ENCODE measurements around the gene SGCA. TPM values are rescaled to one million over a fixed set of nuclear protein-coding genes. Genes with fewer than 3 reads are reported as not detected.

Gene SGCA
- total and polyA plus RNA-seq, 2 of the 13 experiments (the other 11 are each of a cell fraction or from before 2014, with no cell fraction given) = not detected

DNA sequence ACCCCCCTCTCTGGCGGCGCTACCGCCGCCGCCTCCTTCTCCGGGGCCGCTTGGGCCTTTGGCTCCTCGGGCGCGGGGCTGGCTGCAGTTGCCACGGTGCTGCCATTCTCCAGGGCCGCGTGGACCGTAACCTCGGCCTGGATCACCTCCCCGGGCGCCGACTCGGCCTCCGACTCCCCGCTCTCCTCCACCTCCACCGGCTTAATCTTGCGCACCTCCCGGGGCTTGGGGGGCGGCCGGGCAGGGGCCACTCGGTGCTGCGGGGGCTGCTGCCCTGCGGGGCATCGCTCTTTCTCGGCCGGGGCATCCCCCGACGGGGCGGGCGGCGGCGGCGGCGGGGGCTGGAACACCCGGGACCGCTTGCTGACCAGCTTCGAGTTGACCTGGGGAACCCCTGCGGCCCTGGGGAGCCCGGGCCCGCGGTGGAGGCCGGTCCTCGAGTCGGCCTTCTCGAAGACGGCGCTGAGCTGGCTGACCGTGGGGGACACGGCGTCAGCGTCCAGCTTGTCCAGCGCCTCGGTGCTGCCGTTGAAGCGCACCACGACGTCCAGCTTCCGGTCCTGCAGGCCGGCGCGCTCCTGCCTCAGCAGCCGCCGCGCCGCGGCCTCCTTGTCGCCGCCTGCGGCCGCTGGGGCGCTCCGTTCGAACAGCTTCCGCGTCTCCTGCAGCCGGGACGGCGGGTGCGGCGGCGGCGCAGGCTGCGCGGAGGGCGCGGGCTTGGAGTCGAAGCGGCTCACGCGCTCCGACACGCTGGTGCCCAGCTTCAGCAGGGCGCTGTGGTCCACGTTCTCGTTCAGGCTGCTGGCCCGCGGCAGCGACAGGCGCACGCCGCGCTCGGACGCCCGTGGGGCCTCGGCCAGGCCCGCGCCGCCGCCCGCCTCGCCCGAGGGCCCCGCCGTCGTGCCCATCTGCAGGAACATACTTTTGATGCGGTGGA is 16.1 kb upstream of the SGCA start (continued):
- TF ChIP-seq KDM5A (IDR thresholded peaks at IDR 0.05; ENCODE audit: borderline replicate concordance, low read length) (no peak), MED13 (CRISPR knock-in tag; IDR thresholded peaks at IDR 0.05) (no peak), ADNP (CRISPR knock-in tag; IDR thresholded peaks at IDR 0.05) (peak; percentile 23; the same call in 1 of the 2 replicates), CBFB (CRISPR knock-in tag; IDR thresholded peaks at IDR 0.05) (peak; percentile 14; the same call in 1 of the 2 replicates), RAD51 (IDR thresholded peaks at IDR 0.05; ENCODE audit: borderline replicate concordance) (no peak), REL (CRISPR knock-in tag; conservative IDR thresholded peaks at IDR 0.05) (peak; percentile 22; the same call in 1 of the 2 replicates), ZBTB7B (CRISPR knock-in tag; IDR thresholded peaks at IDR 0.05) (no peak), ZNF20 (CRISPR knock-in tag; IDR thresholded peaks at IDR 0.05) (no peak), ZSCAN20 (CRISPR knock-in tag; IDR thresholded peaks at IDR 0.05; ENCODE audit: borderline replicate concordance) (no peak), ZIK1 (CRISPR knock-in tag; IDR thresholded peaks at IDR 0.05; ENCODE audit: borderline replicate concordance, low read depth) (peak; percentile 88; the same call in 1 of the 2 replicates), GATAD2A (CRISPR knock-in tag; IDR thresholded peaks at IDR 0.05) (no peak), SALL2 (CRISPR knock-in tag; IDR thresholded peaks at IDR 0.05) (peak; percentile 70; the same call in 1 of the 2 replicates), YEATS2 (CRISPR knock-in tag; IDR thresholded peaks at IDR 0.05; ENCODE audit: borderline replicate concordance) (no peak)
- TF ChIP-seq, protein P1, sequence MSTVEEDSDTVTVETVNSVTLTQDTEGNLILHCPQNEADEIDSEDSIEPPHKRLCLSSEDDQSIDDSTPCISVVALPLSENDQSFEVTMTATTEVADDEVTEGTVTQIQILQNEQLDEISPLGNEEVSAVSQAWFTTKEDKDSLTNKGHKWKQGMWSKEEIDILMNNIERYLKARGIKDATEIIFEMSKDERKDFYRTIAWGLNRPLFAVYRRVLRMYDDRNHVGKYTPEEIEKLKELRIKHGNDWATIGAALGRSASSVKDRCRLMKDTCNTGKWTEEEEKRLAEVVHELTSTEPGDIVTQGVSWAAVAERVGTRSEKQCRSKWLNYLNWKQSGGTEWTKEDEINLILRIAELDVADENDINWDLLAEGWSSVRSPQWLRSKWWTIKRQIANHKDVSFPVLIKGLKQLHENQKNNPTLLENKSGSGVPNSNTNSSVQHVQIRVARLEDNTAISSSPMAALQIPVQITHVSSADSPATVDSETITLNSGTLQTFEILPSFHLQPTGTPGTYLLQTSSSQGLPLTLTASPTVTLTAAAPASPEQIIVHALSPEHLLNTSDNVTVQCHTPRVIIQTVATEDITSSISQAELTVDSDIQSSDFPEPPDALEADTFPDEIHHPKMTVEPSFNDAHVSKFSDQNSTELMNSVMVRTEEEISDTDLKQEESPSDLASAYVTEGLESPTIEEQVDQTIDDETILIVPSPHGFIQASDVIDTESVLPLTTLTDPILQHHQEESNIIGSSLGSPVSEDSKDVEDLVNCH (CRISPR knock-in tag; IDR thresholded peaks at IDR 0.05) = no peak
- TF ChIP-seq, protein P2, sequence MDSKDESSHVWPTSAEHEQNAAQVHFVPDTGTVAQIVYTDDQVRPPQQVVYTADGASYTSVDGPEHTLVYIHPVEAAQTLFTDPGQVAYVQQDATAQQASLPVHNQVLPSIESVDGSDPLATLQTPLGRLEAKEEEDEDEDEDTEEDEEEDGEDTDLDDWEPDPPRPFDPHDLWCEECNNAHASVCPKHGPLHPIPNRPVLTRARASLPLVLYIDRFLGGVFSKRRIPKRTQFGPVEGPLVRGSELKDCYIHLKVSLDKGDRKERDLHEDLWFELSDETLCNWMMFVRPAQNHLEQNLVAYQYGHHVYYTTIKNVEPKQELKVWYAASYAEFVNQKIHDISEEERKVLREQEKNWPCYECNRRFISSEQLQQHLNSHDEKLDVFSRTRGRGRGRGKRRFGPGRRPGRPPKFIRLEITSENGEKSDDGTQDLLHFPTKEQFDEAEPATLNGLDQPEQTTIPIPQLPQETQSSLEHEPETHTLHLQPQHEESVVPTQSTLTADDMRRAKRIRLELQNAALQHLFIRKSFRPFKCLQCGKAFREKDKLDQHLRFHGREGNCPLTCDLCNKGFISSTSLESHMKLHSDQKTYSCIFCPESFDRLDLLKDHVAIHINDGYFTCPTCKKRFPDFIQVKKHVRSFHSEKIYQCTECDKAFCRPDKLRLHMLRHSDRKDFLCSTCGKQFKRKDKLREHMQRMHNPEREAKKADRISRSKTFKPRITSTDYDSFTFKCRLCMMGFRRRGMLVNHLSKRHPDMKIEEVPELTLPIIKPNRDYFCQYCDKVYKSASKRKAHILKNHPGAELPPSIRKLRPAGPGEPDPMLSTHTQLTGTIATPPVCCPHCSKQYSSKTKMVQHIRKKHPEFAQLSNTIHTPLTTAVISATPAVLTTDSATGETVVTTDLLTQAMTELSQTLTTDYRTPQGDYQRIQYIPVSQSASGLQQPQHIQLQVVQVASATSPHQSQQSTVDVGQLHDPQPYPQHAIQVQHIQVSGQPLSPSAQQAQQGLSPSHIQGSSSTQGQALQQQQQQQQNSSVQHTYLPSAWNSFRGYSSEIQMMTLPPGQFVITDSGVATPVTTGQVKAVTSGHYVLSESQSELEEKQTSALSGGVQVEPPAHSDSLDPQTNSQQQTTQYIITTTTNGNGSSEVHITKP (CRISPR knock-in tag; IDR thresholded peaks at IDR 0.05; ENCODE audit: low read depth) = no peak
- TF ChIP-seq, protein P3, sequence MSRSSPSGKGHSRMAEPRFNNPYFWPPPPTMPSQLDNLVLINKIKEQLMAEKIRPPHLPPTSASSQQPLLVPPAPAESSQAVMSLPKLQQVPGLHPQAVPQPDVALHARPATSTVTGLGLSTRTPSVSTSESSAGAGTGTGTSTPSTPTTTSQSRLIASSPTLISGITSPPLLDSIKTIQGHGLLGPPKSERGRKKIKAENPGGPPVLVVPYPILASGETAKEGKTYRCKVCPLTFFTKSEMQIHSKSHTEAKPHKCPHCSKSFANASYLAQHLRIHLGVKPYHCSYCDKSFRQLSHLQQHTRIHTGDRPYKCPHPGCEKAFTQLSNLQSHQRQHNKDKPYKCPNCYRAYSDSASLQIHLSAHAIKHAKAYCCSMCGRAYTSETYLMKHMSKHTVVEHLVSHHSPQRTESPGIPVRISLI (CRISPR knock-in tag; IDR thresholded peaks at IDR 0.05; ENCODE audit: borderline replicate concordance) = no peak
- TF ChIP-seq, protein P4, sequence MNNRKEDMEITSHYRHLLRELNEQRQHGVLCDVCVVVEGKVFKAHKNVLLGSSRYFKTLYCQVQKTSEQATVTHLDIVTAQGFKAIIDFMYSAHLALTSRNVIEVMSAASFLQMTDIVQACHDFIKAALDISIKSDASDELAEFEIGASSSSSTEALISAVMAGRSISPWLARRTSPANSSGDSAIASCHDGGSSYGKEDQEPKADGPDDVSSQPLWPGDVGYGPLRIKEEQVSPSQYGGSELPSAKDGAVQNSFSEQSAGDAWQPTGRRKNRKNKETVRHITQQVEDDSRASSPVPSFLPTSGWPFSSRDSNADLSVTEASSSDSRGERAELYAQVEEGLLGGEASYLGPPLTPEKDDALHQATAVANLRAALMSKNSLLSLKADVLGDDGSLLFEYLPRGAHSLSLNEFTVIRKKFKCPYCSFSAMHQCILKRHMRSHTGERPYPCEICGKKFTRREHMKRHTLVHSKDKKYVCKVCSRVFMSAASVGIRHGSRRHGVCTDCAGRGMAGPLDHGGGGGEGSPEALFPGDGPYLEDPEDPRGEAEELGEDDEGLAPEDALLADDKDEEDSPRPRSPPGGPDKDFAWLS (CRISPR knock-in tag; IDR thresholded peaks at IDR 0.05; ENCODE audit: borderline replicate concordance) = 0 out of 2 replicates have a peak, but pooled peaks have one; percentile 33
